Prostate gland (tissue), 2 donors: Measurements from ENCODE around the gene USP17L11.
"Not testable (repeated sequence)": the region's sequence is repeated elsewhere in the genome, so short reads cannot be mapped to it uniquely, and the experiment has no call there.

Experiments used
- CTCF ChIP-seq, 4 experiments: fragments of 200-600 bp in 2 of 4; fragments of 450-650 bp in 2 of 4; sonication (generic) in 2 of 4; IDR thresholded peaks; 1 replicate in 3 of 4; 2 replicates in 1 of 4; pipeline ENCODE4 v1.5.1; 2016 to 2019; ENCODE audit warnings: antibody characterized with exemption in 4 of 4, mild to moderate bottlenecking in 2 of 4, moderate library complexity in 2 of 4
- POLR2A ChIP-seq: fragments of 450-650 bp; IDR thresholded peaks from one replicate; pipeline ENCODE4 v1.6.1; 2016; ENCODE audit warnings: antibody characterized with exemption, mild to moderate bottlenecking
- POLR2AphosphoS5 ChIP-seq: sonication (generic); formaldehyde crosslinking; IDR thresholded peaks from one replicate; pipeline ENCODE4 v1.6.1; 2017; ENCODE audit warnings: antibody characterized with exemption

GRCh38 chr4:9219852-9220251, 4.6 kb downstream of the USP17L11 start, which contains the start of gene USP17L12:
- TF ChIP-seq CTCF (IDR thresholded peaks at IDR 0.05); POLR2AphosphoS5; POLR2A: not testable (repeated sequence)
